ENCODE measurements around the gene FBXO40.
"Not testable (repeated sequence)": the region's sequence is repeated elsewhere in the genome, so short reads cannot be mapped to it uniquely, and the experiment has no call there.

The FBXO40 gene
- 0 to 0.06 reads per million in 2 experiments for total RNA-seq

GRCh38 chr3:121592856-121593702, at the start of gene FBXO40:
Gene FBXO40, plus strand, starts transcription at chr3:121593379. Its CDS starts 27,197 bp downstream, at chr3:121620576.
- no peak for DNase-seq (ENCODE audit: low read depth)

GRCh38 chr3:121545049-121545573, 48.1 kb upstream of the FBXO40 start:
- no peak for DNase-seq (ENCODE audit: low read depth)

- DNase-seq (ENCODE audit: low read depth), result peak; percentile 78
Measured at GRCh38 chr3:121545574-121546455, 47.4 kb upstream of the FBXO40 start, which contains the start of gene POLQ. Gene POLQ, minus strand, starts transcription at chr3:121545988. Its CDS starts 111 bp downstream, at chr3:121545877.

GRCh38 chr3:121552379-121552778, 40.8 kb upstream of the FBXO40 start:
- no peak for DNase-seq (ENCODE audit: low read depth)

GRCh38 chr3:121552797-121553196, 40.4 kb upstream of the FBXO40 start:
- DNase-seq (ENCODE audit: low read depth), result no peak

GRCh38 chr3:121557426-121557934, 35.7 kb upstream of the FBXO40 start:
- no peak for DNase-seq (ENCODE audit: low read depth)

GRCh38 chr3:121562148-121562547, 31.0 kb upstream of the FBXO40 start:
- DNase-seq (ENCODE audit: low read depth), result no peak

GRCh38 chr3:121566773-121567172, 26.4 kb upstream of the FBXO40 start:
- no peak for DNase-seq (ENCODE audit: low read depth)

- no peak for DNase-seq (ENCODE audit: low read depth)
Measured at GRCh38 chr3:121567649-121568048, 25.5 kb upstream of the FBXO40 start, which contains the start of gene ARGFX. Gene ARGFX, plus strand, starts transcription at chr3:121567949. Its CDS starts 2,765 bp downstream, at chr3:121570714.

- DNase-seq (ENCODE audit: low read depth), result no peak
Measured at GRCh38 chr3:121574449-121574848, 18.7 kb upstream of the FBXO40 start.

- no peak for DNase-seq (ENCODE audit: low read depth)
Measured at GRCh38 chr3:121581691-121582090, 11.5 kb upstream of the FBXO40 start.

GRCh38 chr3:121584418-121584817, 8.8 kb upstream of the FBXO40 start:
- no peak for DNase-seq (ENCODE audit: low read depth)

- DNase-seq (ENCODE audit: low read depth), result not testable (repeated sequence)
Measured at GRCh38 chr3:121593806-121594205, 627 bp downstream of the FBXO40 start.

GRCh38 chr3:121594850-121595249, 1.7 kb downstream of the FBXO40 start:
- no peak for DNase-seq (ENCODE audit: low read depth)

GRCh38 chr3:121595765-121596406, 2.7 kb downstream of the FBXO40 start:
- no peak for DNase-seq (ENCODE audit: low read depth)

- no peak for DNase-seq (ENCODE audit: low read depth)
Measured at GRCh38 chr3:121598564-121598963, 5.4 kb downstream of the FBXO40 start.

- not testable (repeated sequence) for DNase-seq (ENCODE audit: low read depth)
Measured at GRCh38 chr3:121599900-121600299, 6.7 kb downstream of the FBXO40 start.

- DNase-seq (ENCODE audit: low read depth), result no peak
Measured at GRCh38 chr3:121601212-121601812, 8.1 kb downstream of the FBXO40 start.

- DNase-seq (ENCODE audit: low read depth), result no peak
Measured at GRCh38 chr3:121604759-121605158, 11.6 kb downstream of the FBXO40 start.

GRCh38 chr3:121606106-121606505, 12.9 kb downstream of the FBXO40 start:
- no peak for DNase-seq (ENCODE audit: low read depth)

GRCh38 chr3:121619691-121620090, 26.5 kb downstream of the FBXO40 start:
- DNase-seq (ENCODE audit: low read depth), result no peak
